ENCODE data around the gene PKP4.

- TF ChIP-seq CTCF (conservative IDR thresholded peaks at IDR 0.05) (no peak), ZFX (IDR thresholded peaks at IDR 0.05) (no peak)
Observed at GRCh38 chr2:158482594-158482993, 25.8 kb downstream of the PKP4 start.
